ENCODE measurements around the gene ETFRF1. TPM values are rescaled to one million over a fixed set of nuclear protein-coding genes. Genes with fewer than 3 reads are reported as not detected.

ETFRF1 gene
- total RNA-seq (2021; fragmentation: NEBNext Ultra II Directional; extraction: Animal tissue kit (Norgen Biotek cat#: 25700)) (7.7 TPM in 2 replicates), polyA plus RNA-seq (2011; rRNA removed) (2.7 and 4.3 TPM in 2 replicates), polyA minus RNA-seq (2011; rRNA and poly(A)+ RNA removed) (1.0 and 2.2 TPM in 2 replicates)
- polyA plus RNA-seq (2011; cell fraction: cytosol; rRNA removed): 6.8 TPM
- 1.0 TPM for polyA plus RNA-seq (2011; cell fraction: nucleus; rRNA removed)
- polyA plus RNA-seq (2012, experiment 1 of 2): 1.9 to 4.9 TPM (median 2.5 TPM) in 4 replicates
- polyA plus RNA-seq (2012, experiment 2 of 2): 2.0 TPM
- polyA plus RNA-seq (2013, experiment 1 of 2): 12.2 TPM
- polyA plus RNA-seq (2013, experiment 2 of 2): 11.0 TPM
- 3.9 TPM for polyA minus RNA-seq (2011; cell fraction: cytosol; rRNA and poly(A)+ RNA removed)
- polyA minus RNA-seq (2011; cell fraction: nucleus; rRNA and poly(A)+ RNA removed): 6.4 TPM
- long read RNA-seq, experiment 1, transcript ETFRF1-201 (3 exons, 1,134 nt): major isoform, 7 of 11 reads
- long read RNA-seq, experiment 1, partial matches to known transcripts: 1 of 11 reads
- long read RNA-seq, experiment 1, other reads (novel, unspliced or antisense): 0 of 11 reads
- long read RNA-seq, experiment 2, transcript ETFRF1-201 (3 exons, 1,134 nt): major isoform, 18 of 20 reads
- long read RNA-seq, experiment 2, partial matches to known transcripts: 0 of 20 reads
- long read RNA-seq, experiment 2, other reads (novel, unspliced or antisense): 1 of 20 reads

GRCh38 chr12:25195056-25195971, at the start of gene ETFRF1, which contains the start of gene DNAI7:
Gene ETFRF1, plus strand, starts transcription at chr12:25195237. Its CDS starts 8,720 bp downstream, at chr12:25203957.
Gene DNAI7, minus strand, starts transcription at chr12:25195160. Its CDS starts 82 bp downstream, at chr12:25195078.
- H3K4me1 ChIP-seq (replicated peaks in 1 of 4; ENCODE audit: control insufficient read depth in 3 of 4, insufficient read depth in 4 of 4, low read length in 3 of 4): peaks cover 0 to 3% (median 0%) of the 10 kb centered on the region in 4 experiments; a peak in 1 of 7 replicates
- H2BK20ac ChIP-seq (ENCODE audit: low read length): no peak within 1 kb of the TSS
- H2BK5ac ChIP-seq (ENCODE audit: low read depth, low read length): peak within 1 kb of the TSS; percentile 67; the same call in 1 of the 2 replicates
- no peaks in the 10 kb centered on the region for H3K36me3 ChIP-seq (ENCODE audit: control insufficient read depth in 2 of 4, insufficient read depth in 4 of 4, low read length in 3 of 4)
- H4K91ac ChIP-seq (replicated peaks; ENCODE audit: insufficient read length, low read length): no peak within 1 kb of the TSS
- H2BK120ac ChIP-seq (replicated peaks; ENCODE audit: low read depth, low read length): no peak within 1 kb of the TSS
- peak within 1 kb of the TSS; percentile 81 to 86 (median 83) for H3K4me3 ChIP-seq (ENCODE audit: extremely low read depth in 1 of 4, insufficient read depth in 2 of 4, low read depth in 3 of 4, low read length in 4 of 4)
- H2AFZ ChIP-seq (ENCODE audit: low read length): peak within 1 kb of the TSS; percentile 99
- no peaks in the 10 kb centered on the region for H3K79me1 ChIP-seq (ENCODE audit: low read depth, low read length)
- H3K18ac ChIP-seq (ENCODE audit: extremely low read depth, low read length): peak within 1 kb of the TSS; percentile 91; the same call in 1 of the 2 replicates
- WGBS, 2 experiments (ENCODE audit: extremely low coverage in 1 of 2, insufficient coverage in 1 of 2, insufficient read length in 1 of 2, insufficient replicate concordance in 2 of 2, low coverage in 1 of 2, low lambda C conversion rate in 2 of 2, missing lambda C conversion rate in 1 of 2): 2% methylated on average over 50 of the region's 54 CpGs; no CpG with 5 or more reads in 1 of the 2 experiments
- H4K20me1 ChIP-seq (replicated peaks in 1 of 2; ENCODE audit: control insufficient read depth in 1 of 2, insufficient read depth in 2 of 2, low read length in 2 of 2): no peaks in the 10 kb centered on the region
- H3K23ac ChIP-seq (ENCODE audit: insufficient read length): no peak within 1 kb of the TSS
- DNase-seq (ENCODE audit: low read depth in 1 of 2, low spot score in 2 of 2) (peak; percentile 87 to 99), FAIRE-seq (no peak)
- H2BK12ac ChIP-seq (ENCODE audit: low read depth, low read length): no peak within 1 kb of the TSS; the same call in 1 of the 2 replicates
- POLR2A ChIA-PET (ENCODE audit: partially characterized antibody): interaction anchor here (0.7 to 2.6 kb wide), 7 partner anchors 9 to 295 kb away, joined by 3 to 12 read pairs (median 4); partner anchors contain the start of gene KRAS
- H2AK5ac ChIP-seq (ENCODE audit: low read depth, low read length): no peak within 1 kb of the TSS
- no peaks in the 10 kb centered on the region for H3K9me3 ChIP-seq (ENCODE audit: insufficient read depth in 2 of 2, low read depth in 1 of 2, low read length in 1 of 2)
- no peaks in the 10 kb centered on the region for H3K23me2 ChIP-seq (ENCODE audit: low read depth, low read length)
- peak within 1 kb of the TSS; percentile 92 for H4K5ac ChIP-seq (ENCODE audit: insufficient read length, low read depth, low read length)
- no peaks in the 10 kb centered on the region for H3K27me3 ChIP-seq (replicated peaks in 1 of 4; ENCODE audit: control insufficient read depth in 3 of 4, extremely low read depth in 1 of 4, insufficient read depth in 3 of 4, low read length in 3 of 4)
- H3K27ac ChIP-seq (ENCODE audit: low read depth, low read length): peak within 1 kb of the TSS; percentile 89
- CTCF ChIA-PET (ENCODE audit: partially characterized antibody): interaction anchor here (1.1 to 1.2 kb wide), 3 partner anchors 40 to 192 kb away, joined by 3 to 4 read pairs (median 3); no protein-coding TSS in a partner anchor
- peak within 1 kb of the TSS; percentile 43 for H3K56ac ChIP-seq (replicated peaks; ENCODE audit: insufficient read length, low read depth, low read length)
- H3K14ac ChIP-seq (ENCODE audit: insufficient read length): no peak within 1 kb of the TSS
- H3K4me2 ChIP-seq (ENCODE audit: insufficient read depth in 1 of 2, low read depth in 2 of 2, low read length in 2 of 2): peak within 1 kb of the TSS; percentile 57 to 83
- H2BK15ac ChIP-seq (ENCODE audit: low read length): 0 out of 2 replicates have a peak within 1 kb of the TSS, but pooled peaks have one; percentile 76
- H3K79me2 ChIP-seq (ENCODE audit: control insufficient read depth in 1 of 2, insufficient read depth in 2 of 2, low read length in 2 of 2): no peaks in the 10 kb centered on the region
- peak within 1 kb of the TSS; percentile 95; the same call in 1 of the 2 replicates for H4K8ac ChIP-seq (ENCODE audit: extremely low read depth, insufficient read depth, low read length)
- H3K4ac ChIP-seq (replicated peaks; ENCODE audit: insufficient read length, low read depth, low read length): no peak within 1 kb of the TSS
- peak within 1 kb of the TSS in 3 of 4 experiments; percentile 88 to 94 (median 89); a peak in 6 of 7 replicates for H3K9ac ChIP-seq (replicated peaks in 1 of 4; ENCODE audit: extremely low read depth in 1 of 4, low read depth in 3 of 4, low read length in 3 of 4)
- TF ChIP-seq GABPA (IDR thresholded peaks at IDR 0.05; ENCODE audit: borderline replicate concordance, insufficient read depth, low read length) (no peak), KDM4A (IDR thresholded peaks at IDR 0.05; ENCODE audit: low read depth, low read length, severe bottlenecking) (peak; percentile 67), TAF1 (IDR thresholded peaks at IDR 0.05; ENCODE audit: low read depth, low read length) (peak; percentile 82), SIN3A (conservative IDR thresholded peaks at IDR 0.05 in 1 of 2, IDR thresholded peaks at IDR 0.05 in 1 of 2; ENCODE audit: low read depth in 1 of 2, low read length in 2 of 2) (peak; percentile 91 to 94), CREB1 (IDR thresholded peaks at IDR 0.05) (peak; percentile 61)
- TF ChIP-seq, protein P1, sequence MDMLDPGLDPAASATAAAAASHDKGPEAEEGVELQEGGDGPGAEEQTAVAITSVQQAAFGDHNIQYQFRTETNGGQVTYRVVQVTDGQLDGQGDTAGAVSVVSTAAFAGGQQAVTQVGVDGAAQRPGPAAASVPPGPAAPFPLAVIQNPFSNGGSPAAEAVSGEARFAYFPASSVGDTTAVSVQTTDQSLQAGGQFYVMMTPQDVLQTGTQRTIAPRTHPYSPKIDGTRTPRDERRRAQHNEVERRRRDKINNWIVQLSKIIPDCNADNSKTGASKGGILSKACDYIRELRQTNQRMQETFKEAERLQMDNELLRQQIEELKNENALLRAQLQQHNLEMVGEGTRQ (IDR thresholded peaks at IDR 0.05; ENCODE audit: low read length): no peak

Data from H1 (cell line).